HepG2 (cell line): ENCODE results near the gene AKAP12. TPM values are rescaled to one million over a fixed set of nuclear protein-coding genes. Genes with fewer than 3 reads are reported as not detected.

Experiments used
- ATAC-seq: fragments of 200-7000 bp; cut with Tn5 transposase; 3 replicates; pipeline ENCODE4 v1.9.1; 2020; ENCODE audit warnings: mild to moderate bottlenecking, moderate library complexity
- BruUV-seq: library from RNA; stranded (reverse); fragments of 400-500 nt; replicated peaks from 2 replicates; lab custom pipeline; 2021; lab: Mats Ljungman, UMichigan
- CTCF ChIA-PET: fragments of 300-600 bp; formaldehyde crosslinking; extraction: SDS; loops from one replicate; lab custom pipeline; 2021; ENCODE audit warnings: low total read pairs, inconsistent platforms, low intra/inter-chr PET ratio; lab: Yijun Ruan, JAX
- POLR2A ChIA-PET: fragments of 350-600 bp; sonication (Branson Sonifier 250); formaldehyde crosslinking; loops from one replicate; lab custom pipeline; 2020; ENCODE audit warnings: antibody characterized with exemption, inconsistent platforms; lab: Yijun Ruan, JAX
- DNase-seq: peaks from one replicate; pipeline ENCODE4 v3.0.0-alpha.2; 2015; ENCODE audit warnings: low spot score
- FAIRE-seq: peaks from 3 replicates; lab custom pipeline; 2011; peaks lifted over from hg19 to GRCh38; lab: Jason Lieb, UNC
- H2AFZ ChIP-seq: one replicate; pipeline ENCODE4 v1.6.1; 2011; ENCODE audit warnings: low read length, inconsistent platforms
- H3K27ac ChIP-seq: fragments of 300-600 bp; 3 replicates; pipeline ENCODE4 v1.8.0; 2011; ENCODE audit warnings: mixed run types, mild to moderate bottlenecking, mixed read lengths, low read length, inconsistent platforms; ENCODE audit not compliant: insufficient read depth; ENCODE audit errors: extremely low read length
- H3K27me3 ChIP-seq, 2 experiments: fragments of 200-600 bp in 1 of 2; 2 replicates in 1 of 2; 3 replicates in 1 of 2; pipeline versions ENCODE4 v1.6.0 to v1.8.0; 2011; ENCODE audit warnings: low read length in 2 of 2, mild to moderate bottlenecking in 2 of 2, moderate library complexity in 2 of 2, inconsistent platforms in 1 of 2; ENCODE audit not compliant: insufficient read depth in 2 of 2, control insufficient read depth in 1 of 2
- H3K36me3 ChIP-seq, 2 experiments: fragments of 200-600 bp in 1 of 2; replicated peaks in 1 of 2; 2 replicates in 1 of 2; 3 replicates in 1 of 2; pipeline versions ENCODE4 v1.5.1 to v1.8.0; 2011; ENCODE audit warnings: low read length in 2 of 2, inconsistent platforms in 1 of 2; ENCODE audit not compliant: insufficient read depth in 2 of 2, control insufficient read depth in 1 of 2
- H3K4me1 ChIP-seq: 2 replicates; pipeline ENCODE4 v1.5.1; 2012; ENCODE audit warnings: low read length, inconsistent platforms; ENCODE audit not compliant: insufficient read depth
- H3K4me2 ChIP-seq: 2 replicates; pipeline ENCODE4 v1.6.0; 2011; ENCODE audit warnings: low read depth, low read length, inconsistent platforms
- H3K4me3 ChIP-seq, 3 experiments: fragments of 200-600 bp in 1 of 3; sonication (generic), shearing (Covaris generic) in 1 of 3; replicated peaks in 1 of 3; 2 replicates each; pipeline ENCODE4 v1.5.1; 2011 to 2016; ENCODE audit warnings: low read length in 3 of 3, inconsistent platforms in 2 of 3, low read depth in 2 of 3, mild to moderate bottlenecking in 2 of 3, control low read depth in 1 of 3, mixed read lengths in 1 of 3; ENCODE audit not compliant: insufficient read depth in 1 of 3
- H3K79me2 ChIP-seq: one replicate; pipeline ENCODE4 v1.6.1; 2011; ENCODE audit warnings: low read length, inconsistent platforms; ENCODE audit not compliant: insufficient read depth
- H3K9ac ChIP-seq: 2 replicates; pipeline ENCODE4 v1.6.0; 2011; ENCODE audit warnings: mild to moderate bottlenecking, low read depth, low read length, inconsistent platforms; ENCODE audit not compliant: insufficient read depth
- H3K9me3 ChIP-seq: 2 replicates; pipeline ENCODE4 v1.5.1; 2012; ENCODE audit warnings: mild to moderate bottlenecking, low read length
- H4K20me1 ChIP-seq: 2 replicates; pipeline ENCODE4 v1.6.0; 2011; ENCODE audit warnings: inconsistent platforms, mild to moderate bottlenecking, low read length, moderate library complexity; ENCODE audit not compliant: insufficient read depth
- ERF ChIP-seq: IDR thresholded peaks from 2 replicates; pipeline ENCODE4 v1.6.1; 2018; ENCODE audit warnings: missing biosample characterization, missing genetic modification reagents
- GATA4 ChIP-seq: sonication (generic); IDR thresholded peaks from 2 replicates; pipeline ENCODE4 v1.6.1; 2016; ENCODE audit warnings: antibody characterized with exemption, low read depth, borderline replicate concordance
- SP4 ChIP-seq: sonication (generic); formaldehyde crosslinking; IDR thresholded peaks from 2 replicates; pipeline ENCODE4 v1.8.1; 2023; ENCODE audit warnings: mild to moderate bottlenecking, missing genetic modification reagents
- THAP11 ChIP-seq: IDR thresholded peaks from 2 replicates; pipeline ENCODE4 v1.6.1; 2016; ENCODE audit warnings: missing biosample characterization, missing genetic modification reagents
- WGBS: methylation state at CpG from one replicate; pipeline ENCODE4 v1.1.6; 2017; ENCODE audit warnings: low lambda C conversion rate; 5-methylcytosine and 5-hydroxymethylcytosine counted together
- in situ Hi-C: cut with HindIII; loops from 2 replicates; pipeline ENCODE4 v1.10.0; 2017; ENCODE audit warnings: low pct_unique_long_range_greater_than_20kb; ENCODE audit not compliant: extremely low pct_ligation_motif_present
- intact Hi-C: fragments of 100-400 bp; cut with micrococcal nuclease; formaldehyde crosslinking; loops from one replicate; pipeline ENCODE4 v1.10.0; 2022; ENCODE audit not compliant: unreplicated experiment
- polyA plus RNA-seq, 8 experiments: library from polyadenylated mRNA; depleted of rRNA in 3 of 8; stranded (reverse) in 7 of 8; unstranded in 1 of 8; fragments of >200 nt; fragmentation: Illumina TruSeq in 4 of 8; extraction: Trizol in 4 of 8; gene quantifications; 2 replicates each; pipeline versions ENCODE4 v1.2.1 to v1.2.3, GENCODE V29; 2011 to 2016; ENCODE audit warnings: low read depth in 4 of 8, missing spikeins in 1 of 8, mixed read lengths in 1 of 8; ENCODE audit not compliant: insufficient read depth in 1 of 8
- total RNA-seq, 5 experiments: library from RNA; depleted of rRNA; stranded (reverse); fragments of >200 nt; fragmentation: Illumina TruSeq; extraction: Trizol; gene quantifications; 2 replicates each; pipeline ENCODE4 v1.2.3, GENCODE V29; 2016; ENCODE audit warnings: low read depth in 1 of 5
- TF ChIP-seq, protein P1 (sequence below): sonication (generic); IDR thresholded peaks from 2 replicates; pipeline ENCODE4 v1.6.1; 2016; ENCODE audit warnings: low read depth, borderline replicate concordance
- TF ChIP-seq, protein P2 (sequence below): fragments of 450-650 bp; IDR thresholded peaks from 2 replicates; pipeline ENCODE4 v1.6.1; 2016
- TF ChIP-seq, protein P3 (sequence below): sonication (generic); formaldehyde crosslinking; IDR thresholded peaks from 2 replicates; pipeline ENCODE4 v1.4.0; 2020; ENCODE audit warnings: missing genetic modification reagents
- TF ChIP-seq, protein P4 (sequence below): IDR thresholded peaks from 2 replicates; pipeline ENCODE4 v1.6.1; 2012; ENCODE audit warnings: low read depth, low read length, improper control_type of control experiment

AKAP12 gene
- total and polyA plus RNA-seq, 2 of the 13 experiments (the other 11 are each of a cell fraction or from before 2014, with no cell fraction given): 10.6 to 19.0 TPM

DNA sequence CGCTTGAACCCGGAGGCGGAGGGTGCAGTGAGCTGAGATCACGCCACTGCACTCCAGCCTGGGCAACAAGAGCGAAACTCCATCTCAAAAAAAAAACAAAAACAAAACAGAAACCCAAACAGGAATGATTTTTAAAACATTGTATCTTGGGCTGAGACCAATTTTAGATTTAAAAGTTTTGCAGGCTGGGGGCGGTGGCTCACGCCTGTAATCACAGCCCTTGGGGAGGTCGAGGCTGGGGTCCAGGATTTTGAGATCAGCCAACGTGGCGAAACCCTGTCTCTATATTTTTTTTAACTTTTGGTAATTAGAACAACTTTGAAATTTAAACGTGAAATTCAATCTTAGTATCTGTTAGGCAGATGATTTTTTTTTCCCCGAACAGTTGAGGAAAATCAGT, 70.5 kb downstream of the AKAP12 start:
- no peak for ATAC-seq
- ChIA-PET POLR2A (interaction anchor here (1.0 kb wide), 1 partner anchor 13 kb away, joined by 3 read pairs; no protein-coding TSS in a partner anchor), CTCF (no interaction called here)
- Histone ChIP-seq H3K4me2 (peak overlapping the region; percentile 27; the same call in 1 of the 2 replicates), H2AFZ (no peak overlapping the region), H4K20me1 (no peaks in the 10 kb centered on the region), H3K4me3 (no peak overlapping the region), H3K79me2 (no peaks in the 10 kb centered on the region), H3K27me3 (peaks cover 0 to 10% of the 10 kb centered on the region in 2 experiments; a peak in 2 of 5 replicates), H3K36me3 (no peaks in the 10 kb centered on the region), H3K4me1 (peaks cover 65% of the 10 kb centered on the region), H3K9me3 (no peaks in the 10 kb centered on the region), H3K27ac (no peak overlapping the region), H3K9ac (no peak overlapping the region)
- no peak for DNase-seq
- TF ChIP-seq, protein P1, sequence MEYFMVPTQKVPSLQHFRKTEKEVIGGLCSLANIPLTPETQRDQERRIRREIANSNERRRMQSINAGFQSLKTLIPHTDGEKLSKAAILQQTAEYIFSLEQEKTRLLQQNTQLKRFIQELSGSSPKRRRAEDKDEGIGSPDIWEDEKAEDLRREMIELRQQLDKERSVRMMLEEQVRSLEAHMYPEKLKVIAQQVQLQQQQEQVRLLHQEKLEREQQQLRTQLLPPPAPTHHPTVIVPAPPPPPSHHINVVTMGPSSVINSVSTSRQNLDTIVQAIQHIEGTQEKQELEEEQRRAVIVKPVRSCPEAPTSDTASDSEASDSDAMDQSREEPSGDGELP: no peak
- in situ Hi-C loops (no loop called here), intact Hi-C loops (no loop called here)
- WGBS: 86% methylated on average over 12 of the region's 12 CpGs
- FAIRE-seq: no peak
- no TSS peak for BruUV-seq

DNA sequence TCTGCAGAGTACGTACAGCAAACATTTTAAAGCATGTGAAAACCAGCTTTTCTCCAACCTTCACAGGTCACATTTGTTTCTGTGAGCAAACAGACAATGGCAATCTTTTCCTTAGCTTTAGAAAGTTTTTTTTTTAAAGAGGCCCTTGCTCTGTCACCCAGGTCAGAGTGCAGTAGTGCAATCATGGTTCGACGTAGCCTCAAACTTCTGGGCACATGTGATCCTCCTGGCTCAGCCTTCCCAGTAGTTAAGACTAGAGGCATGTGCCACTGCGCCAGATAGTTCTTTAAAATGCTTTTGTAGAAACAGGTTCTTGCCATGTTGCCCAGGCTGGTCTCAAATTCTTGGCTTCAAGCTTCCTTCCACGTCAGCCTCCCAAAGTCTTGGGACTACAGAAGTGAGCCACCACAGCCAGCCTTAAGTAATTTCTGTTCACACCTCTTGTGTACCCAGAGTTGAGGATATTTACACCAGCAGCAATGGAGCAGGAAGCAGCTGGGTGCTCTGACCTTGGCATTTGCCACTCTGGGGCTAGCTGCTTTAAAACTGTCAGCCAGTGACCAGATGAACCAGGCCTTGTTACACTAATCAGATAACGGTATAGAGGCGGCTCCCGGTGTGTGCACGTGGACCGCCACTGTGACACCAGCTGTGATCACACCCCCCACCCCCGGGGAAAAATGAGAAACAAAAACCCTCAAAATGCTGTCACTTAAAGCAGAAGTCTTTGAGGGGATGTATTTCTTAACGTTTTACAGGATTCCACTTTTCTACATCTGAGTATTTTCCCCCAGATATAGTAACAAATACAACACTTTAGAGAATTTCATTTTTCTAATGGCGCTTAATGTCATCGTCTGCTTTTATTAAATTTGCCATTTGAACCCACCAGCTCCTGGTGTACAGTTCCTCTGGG, 71.3 kb downstream of the AKAP12 start:
- no peaks in the 10 kb centered on the region for H4K20me1 ChIP-seq
- no peak overlapping the region for H3K9ac ChIP-seq
- peak; percentile 58 for DNase-seq
- ChIA-PET CTCF (no interaction called here), POLR2A (interaction anchor here (1.0 kb wide), 1 partner anchor 12 kb away, joined by 3 read pairs; no protein-coding TSS in a partner anchor)
- peaks cover 60% of the 10 kb centered on the region for H3K4me1 ChIP-seq
- H3K79me2 ChIP-seq: no peaks in the 10 kb centered on the region
- peaks cover 0 to 4% of the 10 kb centered on the region in 2 experiments; a peak in 1 of 5 replicates for H3K27me3 ChIP-seq
- no TSS peak for BruUV-seq
- ATAC-seq: peak; percentile 83
- WGBS: 27% methylated on average over 14 of the region's 14 CpGs
- no peaks in the 10 kb centered on the region for H3K9me3 ChIP-seq
- H3K4me2 ChIP-seq: peak overlapping the region; percentile 27
- H3K4me3 ChIP-seq: no peak overlapping the region
- H3K27ac ChIP-seq: no peak overlapping the region
- intact Hi-C loops (no loop called here), in situ Hi-C loops (no loop called here)
- no peak for FAIRE-seq
- H2AFZ ChIP-seq: no peak overlapping the region
- no peaks in the 10 kb centered on the region for H3K36me3 ChIP-seq
- no peak for TF ChIP-seq SP4
- peak; percentile 31; the same call in 1 of the 2 replicates for TF ChIP-seq THAP11 (CRISPR knock-in tag)
- TF ChIP-seq ERF (CRISPR knock-in tag): peak; percentile 66; the same call in 1 of the 2 replicates
- TF ChIP-seq, protein P2, sequence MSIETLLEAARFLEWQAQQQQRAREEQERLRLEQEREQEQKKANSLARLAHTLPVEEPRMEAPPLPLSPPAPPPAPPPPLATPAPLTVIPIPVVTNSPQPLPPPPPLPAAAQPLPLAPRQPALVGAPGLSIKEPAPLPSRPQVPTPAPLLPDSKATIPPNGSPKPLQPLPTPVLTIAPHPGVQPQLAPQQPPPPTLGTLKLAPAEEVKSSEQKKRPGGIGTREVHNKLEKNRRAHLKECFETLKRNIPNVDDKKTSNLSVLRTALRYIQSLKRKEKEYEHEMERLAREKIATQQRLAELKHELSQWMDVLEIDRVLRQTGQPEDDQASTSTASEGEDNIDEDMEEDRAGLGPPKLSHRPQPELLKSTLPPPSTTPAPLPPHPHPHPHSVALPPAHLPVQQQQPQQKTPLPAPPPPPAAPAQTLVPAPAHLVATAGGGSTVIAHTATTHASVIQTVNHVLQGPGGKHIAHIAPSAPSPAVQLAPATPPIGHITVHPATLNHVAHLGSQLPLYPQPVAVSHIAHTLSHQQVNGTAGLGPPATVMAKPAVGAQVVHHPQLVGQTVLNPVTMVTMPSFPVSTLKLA: no peak
- TF ChIP-seq, protein P3, sequence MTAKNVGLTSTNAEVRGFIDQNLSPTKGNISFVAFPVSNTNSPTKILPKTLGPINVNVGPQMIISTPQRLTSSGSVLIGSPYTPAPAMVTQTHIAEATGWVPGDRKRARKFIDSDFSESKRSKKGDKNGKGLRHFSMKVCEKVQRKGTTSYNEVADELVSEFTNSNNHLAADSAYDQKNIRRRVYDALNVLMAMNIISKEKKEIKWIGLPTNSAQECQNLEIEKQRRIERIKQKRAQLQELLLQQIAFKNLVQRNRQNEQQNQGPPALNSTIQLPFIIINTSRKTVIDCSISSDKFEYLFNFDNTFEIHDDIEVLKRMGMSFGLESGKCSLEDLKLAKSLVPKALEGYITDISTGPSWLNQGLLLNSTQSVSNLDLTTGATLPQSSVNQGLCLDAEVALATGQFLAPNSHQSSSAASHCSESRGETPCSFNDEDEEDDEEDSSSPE (CRISPR knock-in tag): 0 out of 2 replicates have a peak, but pooled peaks have one; percentile 28
- TF ChIP-seq GATA4: 0 out of 2 replicates have a peak, but pooled peaks have one; percentile 30
- TF ChIP-seq, protein P4, sequence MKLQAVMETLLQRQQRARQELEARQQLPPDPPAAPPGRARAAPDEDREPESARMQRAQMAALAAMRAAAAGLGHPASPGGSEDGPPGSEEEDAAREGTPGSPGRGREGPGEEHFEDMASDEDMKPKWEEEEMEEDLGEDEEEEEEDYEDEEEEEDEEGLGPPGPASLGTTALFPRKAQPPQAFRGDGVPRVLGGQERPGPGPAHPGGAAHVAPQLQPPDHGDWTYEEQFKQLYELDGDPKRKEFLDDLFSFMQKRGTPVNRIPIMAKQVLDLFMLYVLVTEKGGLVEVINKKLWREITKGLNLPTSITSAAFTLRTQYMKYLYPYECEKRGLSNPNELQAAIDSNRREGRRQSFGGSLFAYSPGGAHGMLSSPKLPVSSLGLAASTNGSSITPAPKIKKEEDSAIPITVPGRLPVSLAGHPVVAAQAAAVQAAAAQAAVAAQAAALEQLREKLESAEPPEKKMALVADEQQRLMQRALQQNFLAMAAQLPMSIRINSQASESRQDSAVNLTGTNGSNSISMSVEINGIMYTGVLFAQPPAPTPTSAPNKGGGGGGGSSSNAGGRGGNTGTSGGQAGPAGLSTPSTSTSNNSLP: no peak; the same call in 1 of the 2 replicates
